Parathyroid adenoma (tissue), 2 donors: ENCODE measurements around the gene TTLL12.

Source experiments
- H2AFZ ChIP-seq: fragments of 300-600 bp; sonication (generic); one replicate; pipeline ENCODE4 v1.7.0; 2017; ENCODE audit warnings: antibody characterized with exemption, mild to moderate bottlenecking
- H3K27ac ChIP-seq: fragments of 300-600 bp; sonication (generic); one replicate; pipeline ENCODE4 v1.7.0; 2017
- H3K27me3 ChIP-seq: fragments of 300-600 bp; sonication (generic); one replicate; pipeline ENCODE4 v1.7.0; 2017; ENCODE audit warnings: low read length; ENCODE audit not compliant: control insufficient read depth, insufficient read depth
- H3K36me3 ChIP-seq: fragments of 300-600 bp; sonication (generic); one replicate; pipeline ENCODE4 v1.7.0; 2017; ENCODE audit warnings: low read length; ENCODE audit not compliant: control insufficient read depth, insufficient read depth
- H3K4me1 ChIP-seq: fragments of 300-600 bp; sonication (generic); one replicate; pipeline ENCODE4 v1.7.0; 2017; ENCODE audit warnings: control low read depth
- H3K4me2 ChIP-seq: fragments of 300-600 bp; sonication (generic); one replicate; pipeline ENCODE4 v1.7.0; 2017; ENCODE audit warnings: low read length
- H3K4me3 ChIP-seq: fragments of 300-600 bp; sonication (generic); one replicate; pipeline ENCODE4 v1.7.0; 2017; ENCODE audit warnings: low read depth, low read length
- H3K79me2 ChIP-seq: fragments of 300-600 bp; sonication (generic); one replicate; pipeline ENCODE4 v1.7.0; 2017; ENCODE audit warnings: control low read depth
- H3K9ac ChIP-seq: fragments of 300-600 bp; sonication (generic); one replicate; pipeline ENCODE4 v1.7.0; 2017; ENCODE audit warnings: mild to moderate bottlenecking
- H3K9me3 ChIP-seq: fragments of 300-600 bp; sonication (generic); one replicate; pipeline ENCODE4 v1.7.0; 2017; ENCODE audit warnings: low read length; ENCODE audit not compliant: control insufficient read depth
- TF ChIP-seq, protein P1 (sequence below): fragments of 300-600 bp; sonication (generic); IDR thresholded peaks from one replicate; pipeline ENCODE4 v1.7.0; 2017; ENCODE audit warnings: antibody characterized with exemption, mild to moderate bottlenecking
- donor health status: primary hyperparathyroidism.

Gene TTLL12

DNA sequence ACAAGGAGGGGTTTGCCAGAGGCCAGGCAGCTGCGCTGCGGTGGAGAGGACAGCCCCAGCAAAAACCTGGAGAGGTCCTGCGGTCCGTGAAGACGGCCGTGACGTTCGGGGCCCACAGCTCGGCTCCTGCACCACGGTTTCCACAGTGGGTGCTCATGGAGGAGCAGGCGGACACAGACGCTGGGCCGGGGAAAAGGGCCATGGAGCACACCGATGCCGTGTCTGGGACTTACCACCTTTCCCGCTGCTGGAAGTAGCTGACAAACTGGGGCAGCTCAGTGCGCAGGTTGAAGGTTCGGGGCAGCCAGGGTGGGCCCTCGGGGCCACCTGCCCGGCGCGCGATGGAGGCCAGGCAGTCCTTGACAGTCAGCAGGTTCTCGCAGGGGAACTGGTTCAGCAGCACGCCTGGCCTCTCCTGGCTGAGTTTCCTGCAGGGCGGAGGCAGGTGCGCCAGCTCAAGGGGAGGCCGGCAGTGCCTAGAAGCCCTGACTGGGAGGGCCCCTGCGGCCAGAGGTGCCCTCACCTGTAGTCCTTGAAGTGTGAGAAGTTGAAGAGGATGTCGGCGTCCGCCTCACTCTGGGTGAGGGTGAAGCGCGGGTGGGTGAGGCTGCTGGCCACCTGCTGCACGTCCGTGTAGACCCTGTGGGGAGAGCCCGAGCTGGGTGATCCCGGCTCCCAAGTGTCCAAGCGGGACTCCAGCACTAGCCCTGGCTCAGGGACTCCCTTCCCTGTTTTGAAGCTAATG, 12.8 kb downstream of the TTLL12 start:
- Histone ChIP-seq H3K9ac (no peak overlapping the region), H3K9me3 (no peaks in the 10 kb centered on the region), H3K79me2 (no peaks in the 10 kb centered on the region), H3K36me3 (no peaks in the 10 kb centered on the region), H3K4me2 (no peak overlapping the region), H2AFZ (no peak overlapping the region), H3K27ac (no peak overlapping the region), H3K4me1 (no peaks in the 10 kb centered on the region), H3K27me3 (no peaks in the 10 kb centered on the region), H3K4me3 (no peak overlapping the region)
- TF ChIP-seq, protein P1, sequence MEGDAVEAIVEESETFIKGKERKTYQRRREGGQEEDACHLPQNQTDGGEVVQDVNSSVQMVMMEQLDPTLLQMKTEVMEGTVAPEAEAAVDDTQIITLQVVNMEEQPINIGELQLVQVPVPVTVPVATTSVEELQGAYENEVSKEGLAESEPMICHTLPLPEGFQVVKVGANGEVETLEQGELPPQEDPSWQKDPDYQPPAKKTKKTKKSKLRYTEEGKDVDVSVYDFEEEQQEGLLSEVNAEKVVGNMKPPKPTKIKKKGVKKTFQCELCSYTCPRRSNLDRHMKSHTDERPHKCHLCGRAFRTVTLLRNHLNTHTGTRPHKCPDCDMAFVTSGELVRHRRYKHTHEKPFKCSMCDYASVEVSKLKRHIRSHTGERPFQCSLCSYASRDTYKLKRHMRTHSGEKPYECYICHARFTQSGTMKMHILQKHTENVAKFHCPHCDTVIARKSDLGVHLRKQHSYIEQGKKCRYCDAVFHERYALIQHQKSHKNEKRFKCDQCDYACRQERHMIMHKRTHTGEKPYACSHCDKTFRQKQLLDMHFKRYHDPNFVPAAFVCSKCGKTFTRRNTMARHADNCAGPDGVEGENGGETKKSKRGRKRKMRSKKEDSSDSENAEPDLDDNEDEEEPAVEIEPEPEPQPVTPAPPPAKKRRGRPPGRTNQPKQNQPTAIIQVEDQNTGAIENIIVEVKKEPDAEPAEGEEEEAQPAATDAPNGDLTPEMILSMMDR, result no peak

DNA sequence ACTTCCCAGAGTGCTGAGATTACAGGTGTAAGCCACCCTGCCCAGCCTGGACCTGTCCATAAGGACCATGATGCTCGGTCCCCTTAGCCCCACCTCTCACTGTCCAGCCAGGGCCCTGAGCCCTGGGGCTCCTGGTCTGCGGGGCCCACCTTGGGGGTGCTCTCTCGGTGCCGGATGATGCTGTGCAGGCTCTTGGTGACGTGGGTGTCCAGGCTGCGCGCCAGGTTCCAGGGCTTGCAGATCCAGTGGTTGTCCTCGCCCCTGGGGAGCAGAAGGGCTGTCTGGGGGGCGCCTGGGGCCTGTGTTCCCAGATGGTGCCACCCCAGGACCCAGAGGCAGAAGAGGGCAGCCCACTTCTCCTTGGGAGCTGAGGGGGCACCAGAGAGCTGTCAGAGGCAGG, 13.4 kb downstream of the TTLL12 start:
- Histone ChIP-seq H2AFZ (no peak overlapping the region), H3K9ac (no peak overlapping the region), H3K4me3 (no peak overlapping the region), H3K79me2 (no peaks in the 10 kb centered on the region), H3K4me1 (no peaks in the 10 kb centered on the region), H3K27ac (no peak overlapping the region), H3K36me3 (no peaks in the 10 kb centered on the region), H3K27me3 (no peaks in the 10 kb centered on the region), H3K4me2 (no peak overlapping the region), H3K9me3 (no peaks in the 10 kb centered on the region)
- TF ChIP-seq, protein P1, result no peak

DNA sequence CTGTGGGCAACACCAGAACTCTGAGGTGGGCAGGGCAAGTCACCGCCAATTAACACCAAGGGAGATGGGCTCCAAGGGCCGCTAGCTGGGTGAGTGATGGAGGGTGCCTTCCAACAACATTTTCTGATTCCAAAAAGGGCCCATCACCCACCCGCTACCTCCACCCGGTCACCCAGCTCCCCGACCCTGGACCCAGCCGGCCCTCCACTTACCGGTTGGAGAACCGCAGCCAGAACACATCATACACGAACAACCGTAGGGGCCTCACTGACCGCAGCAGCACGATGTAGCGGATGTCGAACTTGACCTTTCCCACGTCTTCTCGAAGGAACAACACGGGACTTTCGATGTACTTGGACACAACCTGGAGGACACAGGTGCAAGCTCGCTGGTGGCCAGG, 14.7 kb downstream of the TTLL12 start:
- H3K36me3 ChIP-seq, result no peaks in the 10 kb centered on the region
- H3K4me2 ChIP-seq, result no peak overlapping the region
- no peak overlapping the region for H3K27ac ChIP-seq
- no peak overlapping the region for H3K4me3 ChIP-seq
- no peak overlapping the region for H2AFZ ChIP-seq
- H3K27me3 ChIP-seq, result no peaks in the 10 kb centered on the region
- TF ChIP-seq, protein P1, result no peak
- H3K9me3 ChIP-seq, result no peaks in the 10 kb centered on the region
- H3K79me2 ChIP-seq, result no peaks in the 10 kb centered on the region
- H3K9ac ChIP-seq, result no peak overlapping the region
- no peaks in the 10 kb centered on the region for H3K4me1 ChIP-seq

DNA sequence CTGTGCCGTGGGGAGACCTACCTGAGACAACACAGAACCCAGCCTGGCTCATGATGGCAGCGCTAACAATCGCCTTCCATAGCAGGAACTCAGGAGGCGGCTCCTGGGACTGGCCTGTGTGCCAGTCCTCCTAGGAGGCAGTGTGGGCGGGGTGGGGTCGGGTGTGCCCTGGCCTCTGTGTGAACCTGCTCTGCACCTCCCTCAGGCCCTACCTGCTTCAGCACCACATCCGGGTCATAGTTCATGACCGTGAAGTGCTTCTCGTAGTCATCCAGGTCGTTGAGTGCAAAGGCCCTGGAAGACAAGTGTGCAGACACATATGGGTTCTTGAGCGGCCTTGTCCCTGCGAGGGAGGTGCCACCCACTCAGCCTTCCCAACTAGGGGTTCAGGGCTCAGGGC, 15.3 kb downstream of the TTLL12 start:
- Histone ChIP-seq H3K4me2 (no peak overlapping the region), H2AFZ (no peak overlapping the region), H3K27ac (no peak overlapping the region), H3K27me3 (no peaks in the 10 kb centered on the region), H3K9me3 (no peaks in the 10 kb centered on the region), H3K36me3 (no peaks in the 10 kb centered on the region), H3K9ac (no peak overlapping the region), H3K4me1 (no peaks in the 10 kb centered on the region), H3K4me3 (no peak overlapping the region), H3K79me2 (no peaks in the 10 kb centered on the region)
- TF ChIP-seq, protein P1, result no peak

DNA sequence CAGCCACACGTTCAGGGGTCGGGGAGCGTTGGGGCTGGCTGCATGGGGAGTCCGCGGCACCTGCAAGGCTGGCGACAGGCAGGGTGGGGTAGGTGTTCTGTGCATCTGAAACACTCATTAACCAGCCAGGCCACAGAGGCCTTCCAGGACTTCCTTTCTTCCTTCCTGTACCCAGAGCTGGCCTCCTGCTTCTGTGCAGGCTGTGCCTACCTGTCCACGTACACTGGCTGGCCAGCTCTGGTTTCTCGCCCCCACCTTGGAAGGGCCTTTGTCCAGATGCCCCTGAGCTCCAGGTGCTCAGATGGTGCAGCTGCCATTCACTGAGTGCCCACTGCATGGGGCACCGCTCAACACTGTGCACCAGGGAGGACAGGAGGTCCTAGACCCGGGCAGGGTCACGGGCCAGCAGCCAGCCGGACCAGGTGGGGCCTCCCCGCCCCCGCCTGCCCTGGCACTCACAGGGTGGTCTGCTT, 15.9 kb downstream of the TTLL12 start:
- no peaks in the 10 kb centered on the region for H3K36me3 ChIP-seq

More for the DNA sequence above, 15.9 kb downstream of the TTLL12 start:
- Histone ChIP-seq H3K9me3 (no peaks in the 10 kb centered on the region), H3K4me1 (no peaks in the 10 kb centered on the region), H2AFZ (no peak overlapping the region), H3K27ac (no peak overlapping the region), H3K9ac (no peak overlapping the region), H3K79me2 (no peaks in the 10 kb centered on the region), H3K4me2 (no peak overlapping the region), H3K4me3 (no peak overlapping the region), H3K27me3 (no peaks in the 10 kb centered on the region)
- TF ChIP-seq, protein P1, result no peak
